ENCODE data around the gene AIDA.

GRCh38 chr1:222663431-222663934, 48.8 kb downstream of the AIDA start:
- TF ChIP-seq CTCF (IDR thresholded peaks at IDR 0.05) (no peak), RAD21 (IDR thresholded peaks at IDR 0.05; ENCODE audit: low read length) (no peak), POLR2AphosphoS5 (IDR thresholded peaks at IDR 0.05; ENCODE audit: low read depth, low read length) (no peak), EP300 (IDR thresholded peaks at IDR 0.05; ENCODE audit: borderline replicate concordance in 1 of 2, low read depth in 1 of 2, low read length in 1 of 2) (no peak), NFIC (IDR thresholded peaks at IDR 0.05; ENCODE audit: borderline replicate concordance) (no peak), ZBTB33 (IDR thresholded peaks at IDR 0.05; ENCODE audit: borderline replicate concordance, low read depth) (no peak), RCOR1 (IDR thresholded peaks at IDR 0.05; ENCODE audit: low read length) (no peak)
